T-helper 1 cell (primary cell): ENCODE results near the gene SEPTIN2.
"Not testable (repeated sequence)": the region's sequence is repeated elsewhere in the genome, so short reads cannot be mapped to it uniquely, and the experiment has no call there.

Source experiments
- DNase-seq, 5 donors: peaks; one replicate each; pipeline ENCODE4 v3.0.0-alpha.2; 2012 to 2020

SEPTIN2 gene

GRCh38 chr2:241386519-241386918 is 70.8 kb downstream of the SEPTIN2 start:
- no peak for DNase-seq

GRCh38 chr2:241389697-241390096 is 74.0 kb downstream of the SEPTIN2 start:
- no peak for DNase-seq

- DNase-seq = no peak
These were observed 74.8 kb downstream of the SEPTIN2 start for GRCh38 chr2:241390301-241391206.

GRCh38 chr2:241391892-241392665 is 76.4 kb downstream of the SEPTIN2 start:
- no peak for DNase-seq

GRCh38 chr2:241392753-241393152 is 77.0 kb downstream of the SEPTIN2 start:
- DNase-seq = not testable (repeated sequence)

GRCh38 chr2:241393524-241394196 is 77.9 kb downstream of the SEPTIN2 start:
- peak in 1 of 5 donors; percentile 16 for DNase-seq

- not testable (repeated sequence) for DNase-seq
These were observed 81.1 kb downstream of the SEPTIN2 start for GRCh38 chr2:241396809-241397208.

- no peak for DNase-seq
These were observed 84.5 kb downstream of the SEPTIN2 start for GRCh38 chr2:241399941-241400922.
